DMS53 treated with DMSO at 0.1 percent for 48 hours (cell line): ENCODE data around the gene F2.
"Not testable (repeated sequence)": the region's sequence is repeated elsewhere in the genome, so short reads cannot be mapped to it uniquely, and the experiment has no call there.

ENCODE experiments used
- DNase-seq: peaks from one replicate; lab custom pipeline; 2025; ENCODE audit not compliant: unreplicated experiment; lab: John Stamatoyannopoulos, UW

F2 gene

DNA sequence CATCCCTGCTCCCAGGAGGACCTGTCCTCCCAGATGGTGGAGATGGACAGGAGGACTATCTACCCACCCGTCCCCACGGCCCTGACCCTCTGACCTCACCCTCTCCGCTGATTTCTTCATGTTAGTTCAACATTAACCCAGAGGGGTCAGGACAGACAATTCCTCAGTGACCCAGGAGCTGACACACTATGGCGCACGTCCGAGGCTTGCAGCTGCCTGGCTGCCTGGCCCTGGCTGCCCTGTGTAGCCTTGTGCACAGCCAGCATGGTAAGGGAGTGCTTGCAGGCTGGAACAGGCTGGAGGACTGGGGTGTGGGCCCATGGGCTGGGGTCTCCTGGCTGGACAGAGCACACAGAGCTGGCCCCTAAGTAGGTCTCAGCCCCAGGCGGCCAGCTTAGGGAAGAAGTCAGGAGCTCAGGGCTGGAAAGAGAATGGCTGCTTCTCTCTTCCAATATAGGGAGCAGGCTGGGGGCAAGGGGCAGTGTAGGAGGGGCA, at the start of gene F2:
Gene F2 (plus strand): TSS at position 166 of the 495 bp plus-strand sequence. CDS start 23 bp downstream, at position 189.
- no peak for DNase-seq

DNA sequence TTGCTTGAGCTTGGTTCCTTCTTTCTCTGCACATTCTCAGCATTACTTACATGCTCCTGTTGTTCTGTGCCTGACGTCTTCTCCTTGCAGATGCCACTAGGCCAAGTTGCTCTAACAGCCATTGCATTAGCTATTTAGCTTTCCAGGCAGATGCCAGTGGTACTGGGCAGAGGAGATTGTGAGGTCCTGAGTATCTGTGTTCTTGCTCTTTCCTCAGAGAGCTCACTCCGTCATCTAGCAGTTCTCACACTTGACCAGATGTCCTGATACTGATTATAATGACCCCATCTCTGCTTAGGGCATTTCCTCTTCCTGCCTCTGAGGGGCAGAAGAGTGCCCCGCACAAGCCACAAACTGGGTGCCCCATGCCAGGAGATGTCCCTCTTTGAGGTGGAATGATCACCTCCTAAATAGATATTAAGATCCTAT, 49.3 kb upstream of the F2 start:
- no peak for DNase-seq

DNA sequence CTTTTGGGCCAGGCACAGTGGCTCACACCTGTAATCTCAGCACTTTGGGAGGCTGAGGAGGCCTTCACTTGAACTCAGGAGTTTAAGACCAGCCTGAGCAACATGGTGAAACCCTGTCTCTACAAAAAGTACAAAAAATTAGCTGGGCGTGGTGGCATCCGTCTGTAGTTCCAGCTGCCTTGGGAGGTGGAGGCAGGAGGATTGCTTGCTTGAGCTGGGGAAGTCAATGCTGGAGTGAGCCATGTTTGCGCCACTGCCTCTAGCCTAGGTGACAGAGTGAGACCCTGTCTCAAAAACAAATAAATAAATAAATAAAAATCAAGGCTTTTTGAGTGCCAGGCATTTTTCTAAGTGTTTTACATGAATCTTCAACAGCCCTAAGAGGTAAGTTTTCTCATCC, 48.5 kb upstream of the F2 start:
- DNase-seq, result not testable (repeated sequence)

DNA sequence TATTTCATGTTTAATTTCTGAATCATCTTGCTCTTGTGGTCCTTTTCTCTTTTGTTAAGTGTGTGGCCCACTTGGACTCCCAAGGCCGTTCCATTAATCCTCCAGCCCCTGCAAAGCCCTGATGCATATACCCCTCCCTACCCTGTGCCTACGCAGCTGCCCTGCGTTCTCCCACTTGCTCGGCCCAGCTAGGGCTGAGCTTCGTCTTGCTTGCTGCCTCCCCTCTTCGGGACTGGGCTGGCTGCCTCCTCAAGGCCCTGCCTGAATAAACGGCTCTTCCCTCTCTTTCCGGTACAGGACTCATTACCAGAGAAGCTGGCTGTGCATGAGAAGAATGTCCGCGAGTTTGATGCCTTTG, 47.1 kb upstream of the F2 start:
- DNase-seq, result no peak

DNA sequence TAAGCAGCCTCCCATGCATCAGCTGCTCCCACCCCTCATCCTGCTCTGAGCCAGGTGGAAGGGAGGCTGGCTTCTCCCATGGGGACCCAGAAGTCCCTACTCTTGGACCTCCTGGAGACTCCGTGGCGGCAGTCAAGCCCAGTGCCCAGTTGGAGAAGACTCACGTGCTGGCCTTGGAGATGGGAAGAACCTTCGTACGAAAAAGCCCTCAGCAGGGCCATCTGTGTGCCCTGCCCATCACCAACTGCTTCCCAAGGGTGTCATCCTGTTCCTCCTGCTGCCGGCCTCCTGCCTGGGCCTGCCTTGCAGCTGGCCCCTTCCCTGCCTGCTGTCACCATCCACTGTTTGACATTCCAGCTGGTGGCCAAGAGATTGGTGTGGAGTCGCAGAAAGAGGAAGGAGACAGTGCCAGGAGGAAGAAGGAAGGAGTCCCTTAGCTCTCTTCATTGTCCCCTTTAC, 46.6 kb upstream of the F2 start:
- DNase-seq, result no peak

DNA sequence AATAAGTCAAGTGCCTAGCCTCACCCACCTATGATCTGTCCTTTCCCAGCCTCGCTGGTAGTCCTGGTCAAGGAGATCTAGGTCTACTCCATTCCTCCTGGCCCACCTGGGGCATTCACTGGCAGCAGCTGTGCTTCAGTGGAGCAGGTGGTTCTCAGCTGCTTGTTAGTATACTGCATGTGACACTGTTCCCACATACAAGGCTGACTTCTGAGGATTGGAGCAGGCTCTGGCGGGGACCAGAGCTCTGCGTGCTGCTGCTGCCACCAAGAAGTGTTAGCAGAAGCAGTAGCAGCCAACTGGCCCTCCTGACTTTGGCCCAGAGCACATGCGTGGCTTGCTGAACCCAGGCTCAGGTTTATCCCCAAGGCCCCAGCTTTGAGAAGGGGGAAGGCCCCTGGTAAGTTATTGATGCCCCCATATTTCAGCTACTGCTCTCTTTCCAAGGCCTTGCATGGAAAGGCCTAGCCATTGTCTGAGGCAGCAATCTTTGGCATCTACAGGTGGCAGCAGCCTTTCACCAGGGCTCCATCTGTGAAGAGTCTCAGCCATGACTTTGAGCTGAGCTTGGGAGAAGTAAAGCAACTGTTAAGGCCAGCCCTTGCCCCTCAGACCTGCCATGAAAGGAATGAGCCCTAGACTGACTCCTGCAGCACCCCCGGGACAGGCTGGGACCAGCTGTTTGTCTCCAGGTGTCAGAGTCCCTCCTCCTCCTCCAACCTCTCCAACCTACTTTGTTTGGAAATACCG, 45.1 kb upstream of the F2 start:
- no peak for DNase-seq

DNA sequence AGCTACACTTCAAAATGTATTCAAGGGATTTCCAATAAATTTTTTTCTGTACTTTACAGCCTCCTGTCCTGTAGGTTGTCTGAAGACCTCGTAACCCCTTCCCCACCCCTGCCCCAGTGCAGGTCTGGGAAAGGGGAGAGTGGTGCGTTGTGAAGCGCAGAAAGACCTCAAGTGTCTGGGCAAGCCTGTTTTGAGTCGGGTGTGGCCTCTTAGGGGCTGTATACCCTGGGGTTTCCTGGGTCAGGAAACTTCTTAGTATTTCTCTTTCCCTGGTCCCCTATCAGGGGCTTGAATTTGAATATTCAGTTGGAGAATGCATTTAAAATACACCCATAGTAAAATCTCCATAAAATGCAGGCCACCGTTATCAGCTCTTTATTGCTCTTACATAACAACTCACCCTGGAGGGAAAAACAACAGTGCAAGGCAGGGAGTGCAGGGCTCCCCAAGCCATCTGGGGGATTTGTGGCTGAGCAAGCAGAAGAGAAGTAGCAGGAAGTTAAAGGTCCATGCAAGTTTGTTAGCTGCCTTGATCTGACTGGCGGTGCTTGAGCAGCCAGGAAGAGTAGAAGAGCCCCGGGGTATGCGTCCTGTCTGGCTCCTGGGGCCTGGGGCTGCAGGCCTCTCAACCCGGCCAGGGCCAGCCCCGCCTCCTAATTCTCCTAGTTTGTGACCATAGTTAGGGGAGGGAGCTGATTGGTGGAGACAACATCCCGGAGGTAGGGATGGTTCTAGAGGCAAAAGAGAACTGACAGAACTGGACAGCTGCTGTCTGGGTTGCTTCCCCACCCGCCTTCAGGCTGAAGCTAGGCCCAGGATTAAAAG, 44.3 kb upstream of the F2 start:
- DNase-seq, result no peak

DNA sequence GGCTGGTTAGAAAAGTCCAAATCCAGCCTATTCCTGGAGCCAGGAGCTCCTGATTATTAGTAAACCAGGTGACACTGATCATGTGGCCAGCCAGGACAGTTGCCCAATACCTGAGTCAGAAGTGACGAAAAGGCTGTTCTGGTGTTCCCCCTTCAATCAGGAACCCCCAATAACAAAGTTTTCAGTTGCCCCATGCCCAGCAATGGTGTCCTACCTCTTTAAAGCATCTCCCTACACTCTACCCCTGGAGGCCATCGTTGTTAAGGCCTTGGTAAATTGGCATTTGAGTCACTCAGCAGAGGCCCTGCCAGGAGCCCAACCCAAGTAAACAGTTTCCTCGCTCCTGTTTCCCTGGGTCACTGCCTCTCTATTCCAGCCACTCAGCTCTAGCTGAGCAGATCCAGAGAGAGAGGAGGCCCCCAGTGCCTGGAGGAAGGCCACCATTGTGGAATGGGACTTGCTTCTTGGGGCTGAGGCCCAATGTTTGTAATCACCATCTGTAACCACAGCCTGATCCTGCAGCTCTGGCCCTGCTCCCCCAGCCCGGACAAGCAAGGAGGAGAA, 43.6 kb upstream of the F2 start:
- DNase-seq, result no peak

DNA sequence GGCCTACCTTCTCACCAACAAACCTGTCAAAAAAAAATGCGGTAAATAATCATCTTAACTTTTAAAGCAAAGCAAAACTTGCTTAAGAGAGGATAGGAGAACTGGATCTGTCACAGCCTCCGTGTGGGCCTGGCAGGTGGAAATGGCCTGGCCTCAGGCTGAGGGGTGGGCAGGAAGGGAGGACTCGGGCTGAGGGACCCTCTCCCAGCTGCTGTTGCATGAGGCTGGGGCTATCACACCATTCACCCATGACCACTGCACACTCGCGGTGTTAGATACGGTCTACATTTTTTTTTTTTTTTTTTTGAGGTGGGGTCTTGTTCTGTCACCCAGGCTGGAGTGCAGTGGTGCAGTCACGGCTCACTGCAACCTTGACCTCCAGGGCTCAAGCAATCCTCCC, 43.1 kb upstream of the F2 start:
- DNase-seq, result no peak

DNA sequence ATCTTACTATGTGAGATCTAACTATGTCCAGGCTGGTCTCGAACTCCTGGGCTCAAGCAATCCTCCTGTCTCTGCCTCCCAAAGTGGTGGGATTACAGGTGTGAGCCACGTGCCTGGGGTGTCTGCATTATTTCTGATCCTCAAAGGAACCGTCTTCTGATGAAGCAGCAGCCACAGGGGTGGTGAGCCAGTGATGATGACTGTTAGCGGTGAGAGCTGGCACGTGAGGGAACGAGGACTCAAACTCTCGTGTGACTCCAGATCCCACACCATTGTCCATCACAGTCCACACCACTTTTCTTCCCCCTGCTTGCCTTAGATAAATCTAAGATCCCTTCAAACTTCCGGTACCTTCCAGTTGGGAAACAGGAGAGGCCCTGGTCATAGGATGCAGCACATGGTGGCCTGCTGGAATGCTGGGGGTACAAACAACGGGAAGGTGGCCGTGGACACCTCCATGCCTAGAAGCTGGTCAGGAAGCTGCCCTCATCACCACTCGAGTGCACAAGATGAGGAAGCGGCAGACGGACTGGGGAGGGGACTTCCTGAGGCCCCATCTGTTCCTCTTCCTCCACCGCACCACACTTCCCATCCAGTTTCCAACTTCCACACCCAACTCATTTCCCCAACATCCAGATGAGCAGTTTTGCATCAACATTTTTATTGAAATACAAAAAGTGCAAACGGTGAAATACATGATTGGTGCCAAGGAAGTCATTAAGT, 42.4 kb upstream of the F2 start:
- no peak for DNase-seq

DNA sequence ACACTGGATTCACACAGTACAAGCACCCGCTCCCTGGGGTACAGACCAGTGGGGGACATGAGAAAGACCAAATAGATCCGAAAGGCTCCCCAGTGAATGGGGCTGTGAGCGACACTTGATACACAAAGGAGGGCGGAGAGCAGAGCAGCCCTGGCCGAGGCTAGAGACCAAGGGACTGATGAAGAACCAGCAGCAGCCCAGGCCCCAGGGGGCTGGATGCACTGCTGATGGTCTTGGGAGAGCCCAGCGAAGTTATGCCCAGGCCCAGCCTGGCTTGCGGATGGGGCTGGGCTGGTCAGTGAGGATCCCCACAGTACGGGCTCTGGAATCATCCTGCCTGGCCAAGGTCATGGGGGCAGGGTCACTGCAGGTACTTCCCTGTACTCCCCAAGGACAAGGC, 41.8 kb upstream of the F2 start:
- no peak for DNase-seq

DNA sequence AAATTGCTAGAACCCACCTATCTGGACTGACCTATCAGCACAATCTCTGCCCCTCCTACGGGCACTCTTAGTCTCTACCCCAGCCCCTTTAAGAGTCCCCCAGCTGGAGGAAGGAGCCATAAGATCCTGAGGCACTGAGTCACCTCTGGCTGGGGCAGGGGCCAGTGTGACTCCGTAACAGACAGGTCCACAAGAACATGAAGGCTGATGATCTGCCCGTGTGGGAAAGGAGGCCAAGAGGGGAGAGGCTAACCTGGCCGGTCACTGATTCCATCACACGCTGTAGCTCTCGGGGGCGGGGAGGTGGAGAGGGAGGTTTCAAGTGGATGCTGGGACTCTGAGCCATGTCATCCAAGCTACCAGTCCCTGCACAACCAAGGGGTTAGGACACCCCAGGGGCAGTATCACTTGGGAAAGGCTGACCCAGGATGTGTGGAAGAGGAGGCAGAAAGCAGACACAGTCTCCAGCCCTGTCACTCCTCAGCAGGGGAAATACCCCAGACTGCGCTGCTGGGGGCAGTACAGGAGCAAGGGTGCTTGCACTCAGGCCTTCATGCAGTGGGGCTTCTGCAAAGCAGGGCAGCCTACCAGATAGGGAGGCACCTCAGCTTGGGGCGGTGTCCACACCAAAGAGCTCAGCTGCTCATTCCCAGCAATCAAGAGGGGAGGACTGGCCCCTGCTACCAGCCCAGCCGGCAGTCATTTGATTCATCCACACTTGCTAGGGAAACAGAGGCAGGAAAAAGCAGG, 40.8 kb upstream of the F2 start:
- no peak for DNase-seq

DNA sequence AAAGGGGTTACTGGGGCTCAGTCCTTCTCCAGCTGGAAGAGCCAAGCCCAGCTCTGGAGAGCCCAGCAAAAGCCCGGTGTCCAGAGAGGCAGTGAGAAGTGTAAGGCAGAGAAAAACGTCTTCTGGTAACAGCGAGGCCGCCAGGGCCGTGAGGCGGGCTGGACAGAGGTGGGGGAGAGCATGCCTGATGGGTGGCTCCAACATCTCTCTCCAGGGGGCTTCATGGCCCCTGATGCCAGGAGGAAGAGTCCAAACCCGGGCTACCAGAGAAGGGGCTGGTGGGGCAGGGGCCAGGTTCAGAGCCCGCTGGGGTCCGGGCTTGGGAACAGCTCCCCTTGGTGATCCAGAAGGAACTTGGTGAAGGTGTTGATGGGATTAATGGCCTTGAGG, 40.3 kb upstream of the F2 start:
- DNase-seq, result no peak

DNA sequence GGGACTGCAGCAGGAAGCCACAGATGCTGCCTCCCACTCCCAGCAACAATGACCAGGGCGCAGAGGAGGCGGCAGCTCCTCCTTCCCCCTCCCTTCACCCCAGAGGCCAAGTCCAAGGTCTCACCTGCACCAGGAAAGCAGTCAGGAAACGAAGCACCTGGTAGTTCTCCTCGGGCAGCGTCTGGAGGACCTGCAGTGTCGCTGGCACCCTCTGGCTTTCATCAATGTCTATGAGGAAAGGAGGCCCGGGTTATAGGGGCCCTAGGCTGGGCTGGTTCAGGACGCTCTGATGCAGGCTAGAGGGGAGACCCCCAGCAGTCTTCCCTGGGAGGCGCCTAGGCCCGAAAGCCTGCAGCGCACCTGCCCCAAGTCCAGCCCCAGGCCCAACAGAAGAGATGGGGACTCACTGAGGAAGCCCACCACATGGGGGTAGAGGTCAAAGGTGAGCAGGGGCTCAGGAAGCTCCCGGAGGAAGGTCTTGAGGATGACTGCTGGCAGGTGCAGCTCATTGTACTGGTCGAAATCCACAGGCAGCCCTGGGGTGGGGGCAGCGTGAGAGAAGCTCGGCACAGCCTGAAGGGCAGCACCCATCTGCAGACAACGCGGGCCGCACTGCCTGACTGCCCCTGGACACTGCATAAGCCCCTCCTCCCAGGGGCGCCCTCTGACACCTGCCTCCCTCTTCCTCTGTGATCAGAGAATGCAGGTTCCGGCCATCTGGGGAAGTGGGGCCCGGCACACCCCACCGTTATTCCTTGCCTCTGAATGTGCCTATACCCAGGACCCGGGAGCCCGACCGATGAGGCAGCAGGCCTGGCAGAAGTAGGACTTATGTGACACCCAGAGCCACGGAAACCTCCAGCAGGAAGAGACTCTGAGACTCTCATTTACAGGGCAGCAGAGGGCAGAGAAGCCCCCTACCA, 39.5 kb upstream of the F2 start:
- no peak for DNase-seq

DNA sequence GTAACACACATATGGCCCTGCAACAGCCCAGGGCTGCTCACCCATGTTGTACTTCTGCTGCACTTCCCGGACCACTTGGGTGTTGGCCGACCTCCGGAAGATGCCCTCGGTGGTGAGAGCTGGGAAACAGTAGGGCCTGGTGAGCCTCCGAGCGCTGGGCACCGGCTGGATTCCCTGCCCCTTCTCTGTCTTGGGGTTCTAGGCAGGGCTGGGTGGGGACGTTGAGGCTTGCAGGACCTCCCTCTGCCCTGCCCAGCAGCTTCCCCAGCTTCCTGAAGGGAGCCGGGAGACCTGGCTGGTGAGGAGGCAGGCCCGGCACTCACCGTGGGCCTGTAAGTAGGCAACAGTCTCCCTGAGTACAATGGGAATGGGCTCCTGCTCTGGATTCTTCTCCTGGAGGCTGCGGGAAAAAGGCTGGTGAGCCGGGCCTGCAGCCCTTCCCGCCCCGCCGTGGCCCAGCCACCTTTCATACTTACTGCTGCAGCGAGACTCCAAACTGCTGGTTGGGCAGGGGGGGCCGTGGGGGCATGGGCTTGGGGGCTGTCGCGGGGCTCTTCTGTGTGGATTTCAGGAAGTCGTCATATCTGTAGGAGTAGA, 38.8 kb upstream of the F2 start:
- no peak for DNase-seq

DNA sequence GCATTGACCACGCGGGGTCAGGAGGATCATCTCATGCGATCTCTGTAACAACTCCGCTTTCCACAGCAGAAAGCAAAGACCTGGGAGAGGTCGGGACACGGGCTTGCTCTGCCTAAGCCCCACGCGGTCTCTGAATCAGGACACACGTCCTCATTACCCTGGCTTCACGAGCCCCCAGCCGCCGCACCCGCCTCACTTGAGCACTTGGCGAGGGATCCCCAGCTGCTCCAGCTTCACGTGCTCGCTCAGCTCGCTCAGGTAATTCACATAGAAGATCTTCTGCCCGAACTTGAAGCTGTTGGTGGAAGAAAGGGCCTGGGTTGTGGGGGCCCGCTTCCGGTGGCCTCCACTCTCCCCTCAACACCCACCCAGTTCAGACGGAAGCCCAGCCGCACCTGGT, 38.2 kb upstream of the F2 start:
- no peak for DNase-seq

DNA sequence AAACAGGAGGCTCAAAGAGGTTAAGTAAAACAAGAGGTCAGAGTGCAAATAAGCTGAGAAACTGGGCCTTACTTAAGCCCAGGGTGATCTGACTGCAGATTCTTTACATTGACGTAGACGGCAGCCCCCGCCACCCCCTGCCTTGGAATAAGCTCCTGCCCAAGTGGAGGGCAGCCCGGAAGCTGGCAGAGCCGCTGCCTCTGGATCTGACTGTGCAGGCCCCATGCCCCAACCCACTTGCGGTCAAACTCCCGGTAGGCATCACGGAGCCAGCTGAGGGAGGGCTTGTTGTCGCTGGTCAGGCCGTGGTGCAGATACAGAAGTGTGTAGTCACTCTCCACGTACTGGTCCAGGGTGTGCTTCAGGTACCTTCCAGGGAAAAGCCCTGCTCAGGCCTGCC, 37.2 kb upstream of the F2 start:
- no peak for DNase-seq

DNA sequence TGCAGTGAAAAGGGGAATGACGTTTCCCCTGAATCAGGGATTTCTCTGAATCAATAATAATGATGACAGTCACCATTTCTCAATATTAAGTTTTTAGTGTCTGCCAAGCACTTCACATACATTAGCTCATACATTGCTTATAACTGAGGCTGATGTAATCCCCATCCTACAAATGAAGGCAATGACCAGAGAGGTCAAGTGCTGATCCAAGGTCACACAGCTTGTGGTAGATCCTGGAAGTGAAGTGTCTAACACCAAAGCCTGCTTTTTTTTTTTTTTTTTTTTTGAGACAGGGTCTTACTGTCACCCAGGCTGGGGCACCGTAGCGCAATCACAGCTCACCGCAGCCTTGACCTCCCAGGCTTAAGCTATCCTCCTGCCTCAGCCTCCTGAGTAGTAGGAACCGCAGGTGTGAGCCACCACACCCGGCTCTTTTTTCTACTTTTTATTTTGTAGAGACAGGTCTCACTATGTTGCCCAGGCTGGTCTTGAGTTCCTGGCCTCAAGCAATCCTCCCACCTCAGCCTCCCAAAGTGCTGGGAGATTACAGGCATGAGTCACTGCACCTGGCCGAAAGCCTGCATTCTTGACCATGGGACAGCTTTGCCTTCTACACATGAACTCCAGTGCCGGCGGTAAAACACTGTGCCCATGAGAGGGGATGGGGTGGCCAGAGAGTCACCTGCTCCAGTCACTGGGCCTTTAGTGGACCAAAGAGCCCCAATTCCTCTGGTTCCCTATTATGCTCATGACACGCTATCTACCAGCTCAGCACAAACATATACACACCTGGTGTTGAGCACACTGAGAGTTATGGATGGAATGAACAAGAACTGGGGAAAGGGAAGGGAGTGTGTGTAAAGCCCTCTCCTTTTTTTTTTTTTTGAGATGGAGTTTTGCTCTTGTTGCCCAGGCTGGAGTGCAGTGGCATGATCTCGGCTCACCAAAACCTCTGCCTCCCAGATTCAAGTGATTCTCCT, 36.0 kb upstream of the F2 start:
- no peak for DNase-seq
